ENCODE data around the gene AMELY.

DNA sequence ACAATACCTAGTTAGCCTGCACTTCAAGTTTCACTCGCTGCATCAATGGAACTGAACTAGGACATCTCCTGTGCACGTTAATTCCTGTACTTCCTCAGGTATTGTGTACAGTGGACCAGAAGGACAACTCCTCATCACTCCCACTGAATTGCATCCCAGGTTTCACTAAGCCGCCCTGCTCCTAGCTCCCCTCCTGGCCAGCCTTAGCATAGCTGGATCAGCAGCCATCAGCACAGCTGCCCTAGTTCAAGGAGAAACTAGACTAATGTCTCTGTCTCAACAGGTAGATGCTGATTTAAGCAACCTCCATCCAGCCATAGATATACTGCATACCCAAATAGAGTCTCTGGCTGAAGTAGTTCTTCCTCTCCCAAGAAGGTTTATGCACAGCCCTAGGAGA lies 17.1 kb downstream of the AMELY start:
- TF ChIP-seq CTCF (conservative IDR thresholded peaks at IDR 0.05; ENCODE audit: low read depth, low read length): no peak
- no peak for TF ChIP-seq MXI1 (IDR thresholded peaks at IDR 0.05; ENCODE audit: borderline replicate concordance, low read depth, low read length)
- TF ChIP-seq POLR2A (IDR thresholded peaks at IDR 0.05; ENCODE audit: low read depth, low read length): no peak
- no peak for TF ChIP-seq ELK1 (IDR thresholded peaks at IDR 0.05; ENCODE audit: borderline replicate concordance, low read depth, low read length)
